H1 (cell line): ENCODE results near the gene CSN1S1. TPM values are rescaled to one million over a fixed set of nuclear protein-coding genes. Genes with fewer than 3 reads are reported as not detected.

Experiments used
- CTCF ChIA-PET: fragments of 300-600 bp; sonication (Branson Sonifier 250); formaldehyde crosslinking; loops from one replicate; lab custom pipeline; 2021; ENCODE audit not compliant: partially characterized antibody; lab: Charles Lee
- POLR2A ChIA-PET: fragments of 300-600 bp; sonication (Branson Sonifier 250); formaldehyde crosslinking; loops from one replicate; lab custom pipeline; 2021; ENCODE audit warnings: inconsistent platforms; ENCODE audit not compliant: partially characterized antibody; lab: Charles Lee
- DNase-seq, 2 experiments: peaks; one replicate each; pipeline versions ENCODE4 v3.0.0 to v3.0.0-alpha.2; 2010 to 2022; ENCODE audit warnings: low spot score in 2 of 2, low read depth in 1 of 2, mixed read lengths in 1 of 2
- FAIRE-seq: peaks from 2 replicates; lab custom pipeline; 2011; peaks lifted over from hg19 to GRCh38; lab: Jason Lieb, UNC
- H2AFZ ChIP-seq: 2 replicates; pipeline ENCODE4 v1.8.1; 2012; ENCODE audit warnings: low read length, inconsistent platforms
- H2AK5ac ChIP-seq: 2 replicates; pipeline ENCODE4 v1.6.1; 2013; ENCODE audit warnings: low read depth, low read length
- H2BK120ac ChIP-seq: replicated peaks from 2 replicates; pipeline ENCODE3; 2013; ENCODE audit warnings: low read depth, low read length, inconsistent platforms
- H2BK12ac ChIP-seq: 2 replicates; pipeline ENCODE4 v1.6.1; 2013; ENCODE audit warnings: low read depth, low read length
- H2BK15ac ChIP-seq: 2 replicates; pipeline ENCODE4 v1.6.1; 2013; ENCODE audit warnings: low read length
- H2BK20ac ChIP-seq: 2 replicates; pipeline ENCODE4 v1.6.1; 2013; ENCODE audit warnings: low read length
- H2BK5ac ChIP-seq: 2 replicates; pipeline ENCODE4 v1.6.1; 2013; ENCODE audit warnings: low read depth, low read length
- H3K14ac ChIP-seq: 2 replicates; pipeline ENCODE4 v1.6.1; 2013; ENCODE audit warnings: inconsistent platforms; ENCODE audit not compliant: insufficient read length
- H3K18ac ChIP-seq: 2 replicates; pipeline ENCODE4 v1.6.1; 2013; ENCODE audit warnings: low read length; ENCODE audit errors: extremely low read depth
- H3K23ac ChIP-seq: 2 replicates; pipeline ENCODE4 v1.6.1; 2013; ENCODE audit warnings: inconsistent platforms; ENCODE audit not compliant: insufficient read length
- H3K23me2 ChIP-seq: 2 replicates; pipeline ENCODE4 v1.6.1; 2013; ENCODE audit warnings: low read depth, low read length
- H3K27ac ChIP-seq: 2 replicates; pipeline ENCODE4 v1.6.1; 2011; ENCODE audit warnings: low read depth, low read length, inconsistent platforms
- H3K27me3 ChIP-seq, 4 experiments: replicated peaks in 1 of 4; 1 replicate in 1 of 4; 2 replicates in 3 of 4; pipeline versions ENCODE4 v1.6.1 to v1.8.1; 2011 to 2013; ENCODE audit warnings: low read length in 3 of 4, mild to moderate bottlenecking in 3 of 4, inconsistent platforms in 2 of 4, mixed read lengths in 2 of 4, moderate library complexity in 1 of 4; ENCODE audit not compliant: control insufficient read depth in 3 of 4, insufficient read depth in 3 of 4; ENCODE audit errors: extremely low read depth in 1 of 4
- H3K36me3 ChIP-seq, 4 experiments: 2 replicates each; pipeline versions ENCODE4 v1.6.1 to v1.8.1; 2011 to 2013; ENCODE audit warnings: mild to moderate bottlenecking in 4 of 4, low read length in 3 of 4, moderate library complexity in 2 of 4, control low read depth in 1 of 4, inconsistent platforms in 1 of 4; ENCODE audit not compliant: insufficient read depth in 4 of 4, control insufficient read depth in 2 of 4
- H3K4ac ChIP-seq: replicated peaks from 2 replicates; pipeline ENCODE3; 2013; ENCODE audit warnings: low read length, low read depth, mixed read lengths, inconsistent platforms; ENCODE audit not compliant: insufficient read length
- H3K4me1 ChIP-seq, 4 experiments: replicated peaks in 1 of 4; 1 replicate in 1 of 4; 2 replicates in 3 of 4; pipeline versions ENCODE4 v1.6.1 to v1.8.1; 2011 to 2013; ENCODE audit warnings: low read length in 3 of 4, inconsistent platforms in 2 of 4, mixed read lengths in 1 of 4; ENCODE audit not compliant: insufficient read depth in 4 of 4, control insufficient read depth in 3 of 4
- H3K4me2 ChIP-seq, 2 experiments: 2 replicates each; pipeline versions ENCODE4 v1.6.1 to v1.8.1; 2011 to 2013; ENCODE audit warnings: low read depth in 2 of 2, low read length in 2 of 2, control low read depth in 1 of 2, inconsistent platforms in 1 of 2, mild to moderate bottlenecking in 1 of 2; ENCODE audit not compliant: insufficient read depth in 1 of 2
- H3K4me3 ChIP-seq, 4 experiments: fragments of 200-600, 300-600 bp in 1 of 4; sonication (generic), shearing (Covaris generic), sonication (Bioruptor Twin) in 1 of 4; 2 replicates each; pipeline versions ENCODE4 v1.5.1 to v1.8.1; 2011 to 2016; ENCODE audit warnings: low read length in 4 of 4, low read depth in 3 of 4, control low read depth in 2 of 4, inconsistent platforms in 2 of 4, mild to moderate bottlenecking in 2 of 4, mixed read lengths in 1 of 4, moderate library complexity in 1 of 4; ENCODE audit not compliant: insufficient read depth in 2 of 4; ENCODE audit errors: extremely low read depth in 1 of 4
- H3K56ac ChIP-seq: replicated peaks from 2 replicates; pipeline ENCODE3; 2013; ENCODE audit warnings: low read depth, mild to moderate bottlenecking, mixed read lengths, low read length, inconsistent platforms; ENCODE audit not compliant: insufficient read length
- H3K79me1 ChIP-seq: 2 replicates; pipeline ENCODE4 v1.6.1; 2013; ENCODE audit warnings: low read depth, low read length, control low read depth
- H3K79me2 ChIP-seq, 2 experiments: 2 replicates each; pipeline versions ENCODE4 v1.6.1 to v1.8.1; 2012 to 2013; ENCODE audit warnings: low read length in 2 of 2, mild to moderate bottlenecking in 2 of 2, inconsistent platforms in 1 of 2; ENCODE audit not compliant: insufficient read depth in 2 of 2, control insufficient read depth in 1 of 2
- H3K9ac ChIP-seq, 4 experiments: replicated peaks in 1 of 4; 1 replicate in 1 of 4; 2 replicates in 3 of 4; pipeline versions ENCODE4 v1.6.1 to v1.8.1; 2011 to 2013; ENCODE audit warnings: low read depth in 3 of 4, low read length in 3 of 4, control low read depth in 2 of 4, mild to moderate bottlenecking in 2 of 4, moderate library complexity in 2 of 4, inconsistent platforms in 1 of 4; ENCODE audit errors: extremely low read depth in 1 of 4
- H3K9me3 ChIP-seq, 2 experiments: 2 replicates each; pipeline versions ENCODE4 v1.6.1 to v1.8.1; 2012 to 2013; ENCODE audit warnings: mild to moderate bottlenecking in 2 of 2, moderate library complexity in 2 of 2, control low read depth in 1 of 2, inconsistent platforms in 1 of 2, low read depth in 1 of 2, low read length in 1 of 2, mixed read lengths in 1 of 2; ENCODE audit not compliant: insufficient read depth in 2 of 2
- H4K20me1 ChIP-seq, 2 experiments: replicated peaks in 1 of 2; 2 replicates each; pipeline versions ENCODE3 to v1.8.1; 2011 to 2013; ENCODE audit warnings: inconsistent platforms in 2 of 2, low read length in 2 of 2, mild to moderate bottlenecking in 1 of 2; ENCODE audit not compliant: insufficient read depth in 2 of 2, control insufficient read depth in 1 of 2
- H4K5ac ChIP-seq: 2 replicates; pipeline ENCODE4 v1.6.1; 2013; ENCODE audit warnings: low read length, low read depth, mixed read lengths, inconsistent platforms; ENCODE audit not compliant: insufficient read length
- H4K8ac ChIP-seq: 2 replicates; pipeline ENCODE4 v1.8.0; 2013; ENCODE audit warnings: mild to moderate bottlenecking, moderate library complexity, low read length, inconsistent platforms; ENCODE audit not compliant: insufficient read depth; ENCODE audit errors: extremely low read depth
- H4K91ac ChIP-seq: replicated peaks from 2 replicates; pipeline ENCODE3; 2013; ENCODE audit warnings: low read length, mixed read lengths, inconsistent platforms; ENCODE audit not compliant: insufficient read length
- TEAD4 ChIP-seq: IDR thresholded peaks from 2 replicates; pipeline ENCODE4 v1.6.1; 2012; ENCODE audit warnings: low read depth, low read length, inconsistent platforms, mixed read lengths
- YY1 ChIP-seq: IDR thresholded peaks from 2 replicates; pipeline ENCODE4 v1.6.1; 2011; ENCODE audit warnings: low read depth, mild to moderate bottlenecking, low read length
- WGBS, 2 experiments: shearing (Covaris generic) in 1 of 2; methylation state at CpG; one replicate each; pipeline versions ENCODE4 v1.1.6 to v1.1.7; 2013 to 2015; ENCODE audit warnings: low lambda C conversion rate in 2 of 2, mixed read lengths in 2 of 2, inconsistent platforms in 1 of 2, low coverage in 1 of 2, missing lambda C conversion rate in 1 of 2; ENCODE audit not compliant: insufficient replicate concordance in 2 of 2, insufficient coverage in 1 of 2, insufficient read length in 1 of 2; ENCODE audit errors: extremely low coverage in 1 of 2, missing lambda C conversion rate in 1 of 2; 5-methylcytosine and 5-hydroxymethylcytosine counted together
- polyA plus RNA-seq, 7 experiments: library from polyadenylated mRNA; depleted of rRNA in 3 of 7; stranded (reverse) in 5 of 7; unstranded in 2 of 7; fragments of >200 nt in 5 of 7; fragments of 200-250 nt in 2 of 7; gene quantifications; 1 replicate in 5 of 7; 2 replicates in 1 of 7; 4 replicates in 1 of 7; pipeline versions ENCODE4 v1.2.1 to v1.2.3, GENCODE V29; 2011 to 2013; ENCODE audit warnings: missing spikeins in 2 of 7, mixed read lengths in 2 of 7
- total RNA-seq: library from RNA; stranded (reverse); fragmentation: NEBNext Ultra II Directional; extraction: Animal tissue kit (Norgen Biotek cat#: 25700); gene quantifications from 2 replicates; pipeline ENCODE4 v1.2.1, GENCODE V29; 2021

CSN1S1 gene
- total and polyA plus RNA-seq, 2 of the 8 experiments (the other 6 are each of a cell fraction or from before 2014, with no cell fraction given), result not detected

DNA sequence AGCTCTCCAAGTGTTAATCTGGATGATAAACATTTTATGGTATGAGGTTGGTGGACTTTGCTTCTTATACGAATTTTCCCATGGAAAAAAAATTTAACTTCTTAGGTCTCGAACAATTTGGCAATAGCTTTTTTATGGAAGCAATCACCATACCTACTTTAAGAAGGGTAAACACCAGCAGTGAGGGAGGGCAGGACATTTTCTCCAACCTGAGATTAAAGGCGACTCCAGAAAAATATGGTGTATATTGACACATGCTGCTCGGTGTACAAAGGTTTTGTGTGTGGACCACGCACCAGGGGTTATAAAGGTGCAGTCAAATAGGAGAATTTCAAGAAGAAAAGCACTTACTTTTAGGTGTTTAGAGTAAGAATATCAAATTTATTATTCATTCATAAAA lies 36.7 kb upstream of the CSN1S1 start:
- Histone ChIP-seq H3K27me3 (no peaks in the 10 kb centered on the region), H3K4me1 (no peaks in the 10 kb centered on the region), H4K91ac (no peak overlapping the region), H3K56ac (no peak overlapping the region), H3K79me1 (no peaks in the 10 kb centered on the region), H3K4me3 (no peak overlapping the region), H3K79me2 (no peaks in the 10 kb centered on the region), H2BK20ac (no peak overlapping the region), H3K23ac (no peak overlapping the region), H3K9ac (no peak overlapping the region), H2BK5ac (no peak overlapping the region), H3K23me2 (no peaks in the 10 kb centered on the region), H2BK12ac (no peak overlapping the region), H2AK5ac (no peak overlapping the region), H3K27ac (no peak overlapping the region), H2AFZ (no peak overlapping the region), H4K8ac (no peak overlapping the region), H3K14ac (no peak overlapping the region), H3K9me3 (no peaks in the 10 kb centered on the region), H3K4ac (no peak overlapping the region), H3K18ac (no peak overlapping the region), H2BK120ac (no peak overlapping the region), H4K5ac (no peak overlapping the region), H2BK15ac (no peak overlapping the region), H3K36me3 (no peaks in the 10 kb centered on the region), H4K20me1 (no peaks in the 10 kb centered on the region), H3K4me2 (no peak overlapping the region)
- DNase-seq, result no peak
- WGBS, 2 experiments, result 76% methylated on average over 5 of the region's 5 CpGs; no CpG with 5 or more reads in 1 of the 2 experiments
- TF ChIP-seq YY1 (no peak), TEAD4 (no peak)
- FAIRE-seq, result no peak
- POLR2A ChIA-PET, result no interaction called here
- CTCF ChIA-PET, result interaction anchor here (0.7 to 2.2 kb wide), 7 partner anchors 290 to 617 kb away, joined by 3 to 6 read pairs (median 4); no protein-coding TSS in a partner anchor
